HepG2 (cell line): ENCODE results near the gene TOP2A. TPM values are rescaled to one million over a fixed set of nuclear protein-coding genes. Genes with fewer than 3 reads are reported as not detected.

Source experiments
- AHR ChIP-seq: IDR thresholded peaks from 2 replicates; pipeline ENCODE4 v1.6.1; 2018; ENCODE audit warnings: missing genetic modification reagents, missing compliant biosample characterization
- ASH2L ChIP-seq: fragments of 300-600, 200-600 bp; sonication (generic); IDR thresholded peaks from 2 replicates; pipeline ENCODE4 v1.7.0; 2017; ENCODE audit warnings: low read depth, mild to moderate bottlenecking, moderate library complexity, mixed read lengths, low read length; ENCODE audit not compliant: insufficient read length
- CC2D1A ChIP-seq: sonication (generic); formaldehyde crosslinking; IDR thresholded peaks from 2 replicates; pipeline ENCODE4 v1.8.1; 2023; ENCODE audit warnings: mild to moderate bottlenecking, missing genetic modification reagents
- E2F1 ChIP-seq: sonication (generic); formaldehyde crosslinking; IDR thresholded peaks from 2 replicates; pipeline ENCODE4 v1.5.0; 2020; ENCODE audit warnings: missing genetic modification reagents
- E2F2 ChIP-seq: sonication (generic); formaldehyde crosslinking; IDR thresholded peaks from 2 replicates; pipeline ENCODE4 v1.4.0; 2020; ENCODE audit warnings: missing genetic modification reagents, borderline replicate concordance
- GPBP1L1 ChIP-seq: sonication (generic); formaldehyde crosslinking; IDR thresholded peaks from 2 replicates; pipeline ENCODE4 v1.5.0; 2020; ENCODE audit warnings: mild to moderate bottlenecking, missing genetic modification reagents
- HDAC6 ChIP-seq: fragments of 200-600 bp; sonication (generic); IDR thresholded peaks from 2 replicates; pipeline ENCODE4 v1.7.0; 2017; ENCODE audit warnings: mild to moderate bottlenecking, antibody characterized with exemption, low read length, low read depth
- HIVEP1 ChIP-seq: sonication (generic); formaldehyde crosslinking; IDR thresholded peaks from 2 replicates; pipeline ENCODE4 v1.4.0; 2020; ENCODE audit warnings: mild to moderate bottlenecking, missing genetic modification reagents
- HOXA3 ChIP-seq: sonication (generic); formaldehyde crosslinking; IDR thresholded peaks from 2 replicates; pipeline ENCODE4 v1.5.0; 2020; ENCODE audit warnings: missing genetic modification reagents
- KAT2B ChIP-seq: fragments of 150-350 bp; IDR thresholded peaks from 2 replicates; pipeline ENCODE4 v1.6.1; 2014; ENCODE audit warnings: low read depth, low read length, borderline replicate concordance
- KDM2A ChIP-seq: sonication (generic); formaldehyde crosslinking; IDR thresholded peaks from 2 replicates; pipeline ENCODE4 v1.4.0; 2020; ENCODE audit warnings: low read depth, missing genetic modification reagents, borderline replicate concordance
- PHF8 ChIP-seq: sonication (generic); formaldehyde crosslinking; IDR thresholded peaks from 2 replicates; pipeline ENCODE4 v1.5.0; 2020; ENCODE audit warnings: missing genetic modification reagents
- PLRG1 ChIP-seq: fragments of 450-650 bp; conservative IDR thresholded peaks from 2 replicates; pipeline ENCODE4 v1.6.1; 2016
- SOX13 ChIP-seq, 3 experiments: fragments of 450-650 bp in 1 of 3; sonication (generic) in 1 of 3; formaldehyde crosslinking in 1 of 3; IDR thresholded peaks in 2 of 3; conservative IDR thresholded peaks in 1 of 3; 2 replicates each; pipeline versions ENCODE4 v1.5.0 to v1.6.1; 2016 to 2020; ENCODE audit warnings: antibody characterized with exemption in 1 of 3, mild to moderate bottlenecking in 1 of 3, missing compliant biosample characterization in 1 of 3, missing genetic modification reagents in 1 of 3, moderate library complexity in 1 of 3
- TBL1XR1 ChIP-seq: fragments of 150-350 bp; IDR thresholded peaks from 2 replicates; pipeline ENCODE4 v1.6.1; 2014; ENCODE audit warnings: borderline replicate concordance, low read length; ENCODE audit not compliant: partially characterized antibody
- ZBTB25 ChIP-seq: IDR thresholded peaks from 2 replicates; pipeline ENCODE4 v1.6.1; 2018; ENCODE audit warnings: missing genetic modification reagents
- ZBTB39 ChIP-seq: sonication (generic); formaldehyde crosslinking; IDR thresholded peaks from 2 replicates; pipeline ENCODE4 v1.5.0; 2020; ENCODE audit warnings: missing genetic modification reagents
- ZBTB42 ChIP-seq: sonication (generic); formaldehyde crosslinking; IDR thresholded peaks from 2 replicates; pipeline ENCODE4 v1.5.0; 2020; ENCODE audit warnings: mild to moderate bottlenecking, missing genetic modification reagents
- ZEB1 ChIP-seq: IDR thresholded peaks from 2 replicates; pipeline ENCODE4 v1.6.1; 2012; ENCODE audit warnings: mild to moderate bottlenecking, low read depth, inconsistent platforms; ENCODE audit not compliant: insufficient replicate concordance
- ZNF160 ChIP-seq: sonication (generic); formaldehyde crosslinking; IDR thresholded peaks from 2 replicates; pipeline ENCODE4 v1.8.0; 2022; ENCODE audit warnings: mild to moderate bottlenecking, inconsistent platforms, missing genetic modification reagents
- ZNF569 ChIP-seq: sonication (generic); formaldehyde crosslinking; IDR thresholded peaks from 2 replicates; pipeline ENCODE4 v1.5.0; 2020; ENCODE audit warnings: mild to moderate bottlenecking, missing genetic modification reagents, moderate library complexity, borderline replicate concordance
- ZSCAN29 ChIP-seq: sonication (generic); formaldehyde crosslinking; conservative IDR thresholded peaks from 2 replicates; pipeline ENCODE4 v1.4.0; 2020; ENCODE audit warnings: mild to moderate bottlenecking, missing genetic modification reagents
- ZSCAN31 ChIP-seq: sonication (generic); formaldehyde crosslinking; IDR thresholded peaks from 2 replicates; pipeline ENCODE4 v1.5.0; 2020; ENCODE audit warnings: low read depth, mild to moderate bottlenecking, missing genetic modification reagents
- polyA plus RNA-seq, 8 experiments: library from polyadenylated mRNA; depleted of rRNA in 3 of 8; stranded (reverse) in 7 of 8; unstranded in 1 of 8; fragments of >200 nt; fragmentation: Illumina TruSeq in 4 of 8; extraction: Trizol in 4 of 8; gene quantifications; 2 replicates each; pipeline versions ENCODE4 v1.2.1 to v1.2.3, GENCODE V29; 2011 to 2016; ENCODE audit warnings: low read depth in 4 of 8, missing spikeins in 1 of 8, mixed read lengths in 1 of 8; ENCODE audit not compliant: insufficient read depth in 1 of 8
- total RNA-seq, 5 experiments: library from RNA; depleted of rRNA; stranded (reverse); fragments of >200 nt; fragmentation: Illumina TruSeq; extraction: Trizol; gene quantifications; 2 replicates each; pipeline ENCODE4 v1.2.3, GENCODE V29; 2016; ENCODE audit warnings: low read depth in 1 of 5

TOP2A gene
- total and polyA plus RNA-seq, 2 of the 13 experiments (the other 11 are each of a cell fraction or from before 2014, with no cell fraction given), result 108 to 327 TPM

- TF ChIP-seq GPBP1L1 (CRISPR knock-in tag), result no peak
- no peak for TF ChIP-seq ZSCAN29 (CRISPR knock-in tag)
- TF ChIP-seq KAT2B, result no peak
- no peak for TF ChIP-seq ZBTB39 (CRISPR knock-in tag)
- no peak for TF ChIP-seq HOXA3 (CRISPR knock-in tag)
- TF ChIP-seq ZBTB42, result no peak
- peak; percentile 85; the same call in 1 of the 2 replicates for TF ChIP-seq KDM2A (CRISPR knock-in tag)
- TF ChIP-seq ZSCAN31, result no peak
- TF ChIP-seq ZBTB25 (CRISPR knock-in tag), result no peak
- no peak for TF ChIP-seq PLRG1
- TF ChIP-seq HDAC6, result no peak
- no peak for TF ChIP-seq HIVEP1 (CRISPR knock-in tag)
- TF ChIP-seq PHF8, result no peak
- TF ChIP-seq ZNF569 (CRISPR knock-in tag), result no peak
- no peak for TF ChIP-seq TBL1XR1
- no peak for TF ChIP-seq ASH2L
- no peak for TF ChIP-seq CC2D1A (CRISPR knock-in tag)
- no peak for TF ChIP-seq E2F2
- no peak for TF ChIP-seq SOX13 (IDR thresholded peaks at IDR 0.05)
- TF ChIP-seq SOX13 (CRISPR knock-in tag; conservative IDR thresholded peaks at IDR 0.05 in 1 of 2, IDR thresholded peaks at IDR 0.05 in 1 of 2), result peak in 1 of 2 experiments; percentile 29; a peak in 1 of 4 replicates
- TF ChIP-seq AHR, result 0 out of 2 replicates have a peak, but pooled peaks have one; percentile 71
- no peak for TF ChIP-seq ZEB1
- TF ChIP-seq ZNF160, result no peak
- no peak for TF ChIP-seq E2F1 (CRISPR knock-in tag)
Measured at GRCh38 chr17:40358323-40359038, 59.2 kb downstream of the TOP2A start (continued).
